Hepatocyte (in vitro differentiated cells): ENCODE measurements around the gene STARD8.

Experiments used
- EZH2 ChIP-seq: fragments of 200-600 bp; sonication (generic); IDR thresholded peaks from 2 replicates; pipeline ENCODE4 v1.6.1; 2016; ENCODE audit warnings: antibody characterized with exemption, mild to moderate bottlenecking, borderline replicate concordance
- EZH2phosphoT487 ChIP-seq: fragments of 200-600 bp; sonication (generic); IDR thresholded peaks from one replicate; pipeline ENCODE4 v1.6.1; 2018; ENCODE audit warnings: antibody characterized with exemption, mild to moderate bottlenecking, low read depth, moderate library complexity; ENCODE audit not compliant: unreplicated experiment, severe bottlenecking
- TF ChIP-seq, protein P1 (sequence below): fragments of 200-600 bp; sonication (generic); IDR thresholded peaks from 2 replicates; pipeline ENCODE4 v1.5.1; 2016; ENCODE audit warnings: antibody characterized with exemption, mild to moderate bottlenecking; ENCODE audit not compliant: poor library complexity

GRCh38 chrX:68651110-68651509 lies 3.6 kb downstream of the STARD8 start:
- TF ChIP-seq, protein P1, sequence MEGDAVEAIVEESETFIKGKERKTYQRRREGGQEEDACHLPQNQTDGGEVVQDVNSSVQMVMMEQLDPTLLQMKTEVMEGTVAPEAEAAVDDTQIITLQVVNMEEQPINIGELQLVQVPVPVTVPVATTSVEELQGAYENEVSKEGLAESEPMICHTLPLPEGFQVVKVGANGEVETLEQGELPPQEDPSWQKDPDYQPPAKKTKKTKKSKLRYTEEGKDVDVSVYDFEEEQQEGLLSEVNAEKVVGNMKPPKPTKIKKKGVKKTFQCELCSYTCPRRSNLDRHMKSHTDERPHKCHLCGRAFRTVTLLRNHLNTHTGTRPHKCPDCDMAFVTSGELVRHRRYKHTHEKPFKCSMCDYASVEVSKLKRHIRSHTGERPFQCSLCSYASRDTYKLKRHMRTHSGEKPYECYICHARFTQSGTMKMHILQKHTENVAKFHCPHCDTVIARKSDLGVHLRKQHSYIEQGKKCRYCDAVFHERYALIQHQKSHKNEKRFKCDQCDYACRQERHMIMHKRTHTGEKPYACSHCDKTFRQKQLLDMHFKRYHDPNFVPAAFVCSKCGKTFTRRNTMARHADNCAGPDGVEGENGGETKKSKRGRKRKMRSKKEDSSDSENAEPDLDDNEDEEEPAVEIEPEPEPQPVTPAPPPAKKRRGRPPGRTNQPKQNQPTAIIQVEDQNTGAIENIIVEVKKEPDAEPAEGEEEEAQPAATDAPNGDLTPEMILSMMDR: no peak
- TF ChIP-seq EZH2 (no peak), EZH2phosphoT487 (no peak)
